HepG2 (cell line): ENCODE results near the gene MOK. TPM values are rescaled to one million over a fixed set of nuclear protein-coding genes. Genes with fewer than 3 reads are reported as not detected.

Source experiments
- ATAC-seq: fragments of 200-7000 bp; cut with Tn5 transposase; 3 replicates; pipeline ENCODE4 v1.9.1; 2020; ENCODE audit warnings: mild to moderate bottlenecking, moderate library complexity
- BruUV-seq: library from RNA; stranded (reverse); fragments of 400-500 nt; replicated peaks from 2 replicates; lab custom pipeline; 2021; lab: Mats Ljungman, UMichigan
- CTCF ChIA-PET: fragments of 300-600 bp; formaldehyde crosslinking; extraction: SDS; loops from one replicate; lab custom pipeline; 2021; ENCODE audit warnings: low total read pairs, inconsistent platforms, low intra/inter-chr PET ratio; lab: Yijun Ruan, JAX
- POLR2A ChIA-PET: fragments of 350-600 bp; sonication (Branson Sonifier 250); formaldehyde crosslinking; loops from one replicate; lab custom pipeline; 2020; ENCODE audit warnings: antibody characterized with exemption, inconsistent platforms; lab: Yijun Ruan, JAX
- DNase-seq: peaks from one replicate; pipeline ENCODE4 v3.0.0-alpha.2; 2015; ENCODE audit warnings: low spot score
- FAIRE-seq: peaks from 3 replicates; lab custom pipeline; 2011; peaks lifted over from hg19 to GRCh38; lab: Jason Lieb, UNC
- H2AFZ ChIP-seq: one replicate; pipeline ENCODE4 v1.6.1; 2011; ENCODE audit warnings: low read length, inconsistent platforms
- H3K27ac ChIP-seq: fragments of 300-600 bp; 3 replicates; pipeline ENCODE4 v1.8.0; 2011; ENCODE audit warnings: mixed run types, mild to moderate bottlenecking, mixed read lengths, low read length, inconsistent platforms; ENCODE audit not compliant: insufficient read depth; ENCODE audit errors: extremely low read length
- H3K27me3 ChIP-seq, 2 experiments: fragments of 200-600 bp in 1 of 2; 2 replicates in 1 of 2; 3 replicates in 1 of 2; pipeline versions ENCODE4 v1.6.0 to v1.8.0; 2011; ENCODE audit warnings: low read length in 2 of 2, mild to moderate bottlenecking in 2 of 2, moderate library complexity in 2 of 2, inconsistent platforms in 1 of 2; ENCODE audit not compliant: insufficient read depth in 2 of 2, control insufficient read depth in 1 of 2
- H3K36me3 ChIP-seq, 2 experiments: fragments of 200-600 bp in 1 of 2; replicated peaks in 1 of 2; 2 replicates in 1 of 2; 3 replicates in 1 of 2; pipeline versions ENCODE4 v1.5.1 to v1.8.0; 2011; ENCODE audit warnings: low read length in 2 of 2, inconsistent platforms in 1 of 2; ENCODE audit not compliant: insufficient read depth in 2 of 2, control insufficient read depth in 1 of 2
- H3K4me1 ChIP-seq: 2 replicates; pipeline ENCODE4 v1.5.1; 2012; ENCODE audit warnings: low read length, inconsistent platforms; ENCODE audit not compliant: insufficient read depth
- H3K4me2 ChIP-seq: 2 replicates; pipeline ENCODE4 v1.6.0; 2011; ENCODE audit warnings: low read depth, low read length, inconsistent platforms
- H3K4me3 ChIP-seq, 3 experiments: fragments of 200-600 bp in 1 of 3; sonication (generic), shearing (Covaris generic) in 1 of 3; replicated peaks in 1 of 3; 2 replicates each; pipeline ENCODE4 v1.5.1; 2011 to 2016; ENCODE audit warnings: low read length in 3 of 3, inconsistent platforms in 2 of 3, low read depth in 2 of 3, mild to moderate bottlenecking in 2 of 3, control low read depth in 1 of 3, mixed read lengths in 1 of 3; ENCODE audit not compliant: insufficient read depth in 1 of 3
- H3K79me2 ChIP-seq: one replicate; pipeline ENCODE4 v1.6.1; 2011; ENCODE audit warnings: low read length, inconsistent platforms; ENCODE audit not compliant: insufficient read depth
- H3K9ac ChIP-seq: 2 replicates; pipeline ENCODE4 v1.6.0; 2011; ENCODE audit warnings: mild to moderate bottlenecking, low read depth, low read length, inconsistent platforms; ENCODE audit not compliant: insufficient read depth
- H3K9me3 ChIP-seq: 2 replicates; pipeline ENCODE4 v1.5.1; 2012; ENCODE audit warnings: mild to moderate bottlenecking, low read length
- H4K20me1 ChIP-seq: 2 replicates; pipeline ENCODE4 v1.6.0; 2011; ENCODE audit warnings: inconsistent platforms, mild to moderate bottlenecking, low read length, moderate library complexity; ENCODE audit not compliant: insufficient read depth
- DPF2 ChIP-seq: sonication (generic); formaldehyde crosslinking; IDR thresholded peaks from 2 replicates; pipeline ENCODE4 v1.4.0; 2020; ENCODE audit warnings: mild to moderate bottlenecking, low read depth, missing genetic modification reagents, borderline replicate concordance
- HNRNPL ChIP-seq: fragments of 200-400 bp; formaldehyde crosslinking; IDR thresholded peaks from 2 replicates; pipeline ENCODE4 v1.6.1; 2017; ENCODE audit warnings: mild to moderate bottlenecking, low read depth, low read length
- MTA1 ChIP-seq: sonication (generic); formaldehyde crosslinking; IDR thresholded peaks from 2 replicates; pipeline ENCODE4 v1.4.0; 2020; ENCODE audit warnings: missing genetic modification reagents, mild to moderate bottlenecking, borderline replicate concordance
- NCOA1 ChIP-seq: sonication (generic); formaldehyde crosslinking; IDR thresholded peaks from 2 replicates; pipeline ENCODE4 v1.9.0; 2021; ENCODE audit warnings: missing genetic modification reagents
- NFE2 ChIP-seq: sonication (generic); formaldehyde crosslinking; IDR thresholded peaks from 2 replicates; pipeline ENCODE4 v1.4.0; 2020; ENCODE audit warnings: missing genetic modification reagents
- TRIM24 ChIP-seq: sonication (generic); formaldehyde crosslinking; IDR thresholded peaks from 2 replicates; pipeline ENCODE4 v1.8.0; 2022; ENCODE audit warnings: mild to moderate bottlenecking, missing genetic modification reagents
- ZNF296 ChIP-seq: sonication (generic); formaldehyde crosslinking; conservative IDR thresholded peaks from 2 replicates; pipeline ENCODE4 v1.5.0; 2020; ENCODE audit warnings: mild to moderate bottlenecking, missing genetic modification reagents
- ZNF432 ChIP-seq: sonication (generic); formaldehyde crosslinking; IDR thresholded peaks from 2 replicates; pipeline ENCODE4 v1.5.0; 2020; ENCODE audit warnings: missing genetic modification reagents, mild to moderate bottlenecking, borderline replicate concordance
- ZNF883 ChIP-seq: sonication (generic); formaldehyde crosslinking; IDR thresholded peaks from 2 replicates; pipeline ENCODE4 v1.5.1; 2020; ENCODE audit warnings: mild to moderate bottlenecking, missing genetic modification reagents; ENCODE audit errors: not compliant biosample characterization
- WGBS: methylation state at CpG from one replicate; pipeline ENCODE4 v1.1.6; 2017; ENCODE audit warnings: low lambda C conversion rate; 5-methylcytosine and 5-hydroxymethylcytosine counted together
- in situ Hi-C: cut with HindIII; loops from 2 replicates; pipeline ENCODE4 v1.10.0; 2017; ENCODE audit warnings: low pct_unique_long_range_greater_than_20kb; ENCODE audit not compliant: extremely low pct_ligation_motif_present
- intact Hi-C: fragments of 100-400 bp; cut with micrococcal nuclease; formaldehyde crosslinking; loops from one replicate; pipeline ENCODE4 v1.10.0; 2022; ENCODE audit not compliant: unreplicated experiment
- polyA plus RNA-seq, 8 experiments: library from polyadenylated mRNA; depleted of rRNA in 3 of 8; stranded (reverse) in 7 of 8; unstranded in 1 of 8; fragments of >200 nt; fragmentation: Illumina TruSeq in 4 of 8; extraction: Trizol in 4 of 8; gene quantifications; 2 replicates each; pipeline versions ENCODE4 v1.2.1 to v1.2.3, GENCODE V29; 2011 to 2016; ENCODE audit warnings: low read depth in 4 of 8, missing spikeins in 1 of 8, mixed read lengths in 1 of 8; ENCODE audit not compliant: insufficient read depth in 1 of 8
- total RNA-seq, 5 experiments: library from RNA; depleted of rRNA; stranded (reverse); fragments of >200 nt; fragmentation: Illumina TruSeq; extraction: Trizol; gene quantifications; 2 replicates each; pipeline ENCODE4 v1.2.3, GENCODE V29; 2016; ENCODE audit warnings: low read depth in 1 of 5
- TF ChIP-seq, protein P1 (sequence below): sonication (generic); formaldehyde crosslinking; IDR thresholded peaks from 2 replicates; pipeline ENCODE4 v1.8.1; 2023; ENCODE audit warnings: missing genetic modification reagents, mild to moderate bottlenecking, borderline replicate concordance
- TF ChIP-seq, protein P2 (sequence below): sonication (generic); formaldehyde crosslinking; IDR thresholded peaks from 2 replicates; pipeline ENCODE4 v1.8.1; 2023; ENCODE audit warnings: mild to moderate bottlenecking, missing genetic modification reagents
- TF ChIP-seq, protein P3 (sequence below): sonication (generic); formaldehyde crosslinking; IDR thresholded peaks from 2 replicates; pipeline ENCODE4 v1.4.0; 2020; ENCODE audit warnings: mild to moderate bottlenecking, missing genetic modification reagents
- TF ChIP-seq, protein P4 (sequence below): sonication (generic); formaldehyde crosslinking; conservative IDR thresholded peaks from 2 replicates; pipeline ENCODE4 v1.4.0; 2020; ENCODE audit warnings: missing genetic modification reagents

MOK gene
- total and polyA plus RNA-seq, 2 of the 13 experiments (the other 11 are each of a cell fraction or from before 2014, with no cell fraction given): 15.3 to 16.9 TPM

DNA sequence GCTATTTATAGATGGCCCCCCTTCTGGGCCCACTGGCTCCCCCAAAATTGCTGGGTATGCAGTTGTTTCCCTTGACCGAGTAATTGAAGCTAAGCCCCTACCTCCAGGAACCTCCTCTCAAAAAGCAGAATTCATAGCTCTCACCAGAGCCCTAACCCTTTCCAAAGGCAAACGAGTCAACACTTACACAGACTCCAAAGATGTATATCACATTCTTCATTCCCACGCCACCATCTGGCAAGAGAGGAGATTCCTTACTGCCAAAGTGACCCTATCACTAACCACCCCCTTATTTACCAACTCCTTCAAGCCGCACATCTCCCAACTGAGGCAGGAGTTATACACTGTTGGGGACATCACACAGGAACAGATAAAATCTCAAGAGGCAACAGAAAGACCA is 66.8 kb downstream of the MOK start:
- WGBS: 56% methylated on average over 4 of the region's 4 CpGs
- POLR2A ChIA-PET: no interaction called here
- no TSS peak for BruUV-seq

More for the DNA sequence above, 66.8 kb downstream of the MOK start:
- no peak for TF ChIP-seq ZNF296 (CRISPR knock-in tag)
- TF ChIP-seq, protein P1, sequence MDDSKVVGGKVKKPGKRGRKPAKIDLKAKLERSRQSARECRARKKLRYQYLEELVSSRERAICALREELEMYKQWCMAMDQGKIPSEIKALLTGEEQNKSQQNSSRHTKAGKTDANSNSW (CRISPR knock-in tag): no peak
- no peak for TF ChIP-seq ZNF432 (CRISPR knock-in tag)
- TF ChIP-seq, protein P2, sequence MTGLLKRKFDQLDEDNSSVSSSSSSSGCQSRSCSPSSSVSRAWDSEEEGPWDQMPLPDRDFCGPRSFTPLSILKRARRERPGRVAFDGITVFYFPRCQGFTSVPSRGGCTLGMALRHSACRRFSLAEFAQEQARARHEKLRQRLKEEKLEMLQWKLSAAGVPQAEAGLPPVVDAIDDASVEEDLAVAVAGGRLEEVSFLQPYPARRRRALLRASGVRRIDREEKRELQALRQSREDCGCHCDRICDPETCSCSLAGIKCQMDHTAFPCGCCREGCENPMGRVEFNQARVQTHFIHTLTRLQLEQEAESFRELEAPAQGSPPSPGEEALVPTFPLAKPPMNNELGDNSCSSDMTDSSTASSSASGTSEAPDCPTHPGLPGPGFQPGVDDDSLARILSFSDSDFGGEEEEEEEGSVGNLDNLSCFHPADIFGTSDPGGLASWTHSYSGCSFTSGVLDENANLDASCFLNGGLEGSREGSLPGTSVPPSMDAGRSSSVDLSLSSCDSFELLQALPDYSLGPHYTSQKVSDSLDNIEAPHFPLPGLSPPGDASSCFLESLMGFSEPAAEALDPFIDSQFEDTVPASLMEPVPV (CRISPR knock-in tag): no peak
- no peak for TF ChIP-seq DPF2 (CRISPR knock-in tag)
- TF ChIP-seq MTA1: no peak
- TF ChIP-seq, protein P3, sequence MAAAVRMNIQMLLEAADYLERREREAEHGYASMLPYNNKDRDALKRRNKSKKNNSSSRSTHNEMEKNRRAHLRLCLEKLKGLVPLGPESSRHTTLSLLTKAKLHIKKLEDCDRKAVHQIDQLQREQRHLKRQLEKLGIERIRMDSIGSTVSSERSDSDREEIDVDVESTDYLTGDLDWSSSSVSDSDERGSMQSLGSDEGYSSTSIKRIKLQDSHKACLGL: no peak
- no peak for TF ChIP-seq TRIM24 (CRISPR knock-in tag)
- TF ChIP-seq ZNF883: no peak
- TF ChIP-seq, protein P4, sequence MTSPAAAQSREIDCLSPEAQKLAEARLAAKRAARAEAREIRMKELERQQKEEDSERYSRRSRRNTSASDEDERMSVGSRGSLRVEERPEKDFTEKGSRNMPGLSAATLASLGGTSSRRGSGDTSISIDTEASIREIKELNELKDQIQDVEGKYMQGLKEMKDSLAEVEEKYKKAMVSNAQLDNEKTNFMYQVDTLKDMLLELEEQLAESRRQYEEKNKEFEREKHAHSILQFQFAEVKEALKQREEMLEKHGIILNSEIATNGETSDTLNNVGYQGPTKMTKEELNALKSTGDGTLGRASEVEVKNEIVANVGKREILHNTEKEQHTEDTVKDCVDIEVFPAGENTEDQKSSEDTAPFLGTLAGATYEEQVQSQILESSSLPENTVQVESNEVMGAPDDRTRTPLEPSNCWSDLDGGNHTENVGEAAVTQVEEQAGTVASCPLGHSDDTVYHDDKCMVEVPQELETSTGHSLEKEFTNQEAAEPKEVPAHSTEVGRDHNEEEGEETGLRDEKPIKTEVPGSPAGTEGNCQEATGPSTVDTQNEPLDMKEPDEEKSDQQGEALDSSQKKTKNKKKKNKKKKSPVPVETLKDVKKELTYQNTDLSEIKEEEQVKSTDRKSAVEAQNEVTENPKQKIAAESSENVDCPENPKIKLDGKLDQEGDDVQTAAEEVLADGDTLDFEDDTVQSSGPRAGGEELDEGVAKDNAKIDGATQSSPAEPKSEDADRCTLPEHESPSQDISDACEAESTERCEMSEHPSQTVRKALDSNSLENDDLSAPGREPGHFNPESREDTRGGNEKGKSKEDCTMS (CRISPR knock-in tag): no peak
- no peak for TF ChIP-seq HNRNPL
- no peak for TF ChIP-seq NCOA1
- TF ChIP-seq NFE2 (CRISPR knock-in tag): no peak
- no peaks in the 10 kb centered on the region for H3K9me3 ChIP-seq
- FAIRE-seq: no peak
- H3K27me3 ChIP-seq: no peaks in the 10 kb centered on the region
- no peak overlapping the region for H2AFZ ChIP-seq
- intact Hi-C loops (no loop called here), in situ Hi-C loops (loop anchor here (5.0 kb wide), 1 partner anchor 74 kb away; no protein-coding TSS in a partner anchor)
- H3K9ac ChIP-seq: no peak overlapping the region
- CTCF ChIA-PET: no interaction called here
- no peak for DNase-seq
- H3K4me2 ChIP-seq: no peak overlapping the region
- no peaks in the 10 kb centered on the region for H3K79me2 ChIP-seq
- H3K27ac ChIP-seq: no peak overlapping the region
- 0 out of 5 replicates have a peak, but pooled peaks cover 0 to 3% of the 10 kb centered on the region in 2 experiments for H3K36me3 ChIP-seq
- no peaks in the 10 kb centered on the region for H4K20me1 ChIP-seq
- H3K4me1 ChIP-seq: peaks cover 19% of the 10 kb centered on the region; the same call in 1 of the 2 replicates
- ATAC-seq: no peak
- H3K4me3 ChIP-seq: no peak overlapping the region
